ENCODE measurements around the gene DGKD.
A peak's percentile ranks its signal among the peaks of the same experiment; 100 is the strongest.

Gene DGKD

GRCh38 chr2:233412405-233412804 lies 58.1 kb downstream of the DGKD start:
- no peak for DNase-seq (ENCODE audit: low read depth)

GRCh38 chr2:233413046-233413445 lies 58.8 kb downstream of the DGKD start:
- no peak for DNase-seq (ENCODE audit: low read depth)

- DNase-seq (ENCODE audit: low read depth), result peak; percentile 24
Measured at GRCh38 chr2:233413559-233414272, 59.4 kb downstream of the DGKD start.

GRCh38 chr2:233414273-233414654 lies 60.0 kb downstream of the DGKD start:
- no peak for DNase-seq (ENCODE audit: low read depth)

- DNase-seq (ENCODE audit: low read depth), result no peak
Measured at GRCh38 chr2:233414777-233415570, 60.7 kb downstream of the DGKD start.

GRCh38 chr2:233416199-233416598 lies 61.9 kb downstream of the DGKD start:
- no peak for DNase-seq (ENCODE audit: low read depth)

GRCh38 chr2:233416706-233417105 lies 62.4 kb downstream of the DGKD start:
- no peak for DNase-seq (ENCODE audit: low read depth)

- DNase-seq (ENCODE audit: low read depth), result no peak
Measured at GRCh38 chr2:233417282-233417681, 63.0 kb downstream of the DGKD start.

- no peak for DNase-seq (ENCODE audit: low read depth)
Measured at GRCh38 chr2:233418052-233418760, 63.9 kb downstream of the DGKD start.

GRCh38 chr2:233418761-233419546 lies 64.7 kb downstream of the DGKD start:
- no peak for DNase-seq (ENCODE audit: low read depth)

- peak; percentile 42 for DNase-seq (ENCODE audit: low read depth)
Measured at GRCh38 chr2:233419602-233420391, 65.5 kb downstream of the DGKD start.

GRCh38 chr2:233421091-233421816 lies 67.0 kb downstream of the DGKD start:
- DNase-seq (ENCODE audit: low read depth), result no peak

- peak; percentile 46 for DNase-seq (ENCODE audit: low read depth)
Measured at GRCh38 chr2:233422050-233422639, 67.9 kb downstream of the DGKD start.

- no peak for DNase-seq (ENCODE audit: low read depth)
Measured at GRCh38 chr2:233422649-233423551, 68.6 kb downstream of the DGKD start.

- DNase-seq (ENCODE audit: low read depth), result no peak
Measured at GRCh38 chr2:233423552-233423860, 69.2 kb downstream of the DGKD start.

- DNase-seq (ENCODE audit: low read depth), result no peak
Measured at GRCh38 chr2:233424154-233424951, 70.1 kb downstream of the DGKD start.

- DNase-seq (ENCODE audit: low read depth), result no peak
Measured at GRCh38 chr2:233426619-233427342, 72.5 kb downstream of the DGKD start.

- DNase-seq (ENCODE audit: low read depth), result no peak
Measured at GRCh38 chr2:233428008-233428407, 73.7 kb downstream of the DGKD start.
